HUES6 (cell line): ENCODE results near the gene RASAL2.

Source experiments
- H3K27ac ChIP-seq: 2 replicates; pipeline ENCODE4 v1.7.0; 2013; ENCODE audit warnings: low read depth, mild to moderate bottlenecking, low read length, inconsistent platforms
- H3K27me3 ChIP-seq: 2 replicates; pipeline ENCODE4 v1.6.1; 2013; ENCODE audit warnings: low read length; ENCODE audit not compliant: control insufficient read depth, insufficient read depth
- H3K36me3 ChIP-seq: 2 replicates; pipeline ENCODE4 v1.6.1; 2013; ENCODE audit warnings: low read length; ENCODE audit not compliant: control insufficient read depth, insufficient read depth
- H3K4me1 ChIP-seq: 2 replicates; pipeline ENCODE4 v1.6.1; 2013; ENCODE audit warnings: low read length; ENCODE audit not compliant: control insufficient read depth, insufficient read depth
- H3K4me3 ChIP-seq: 2 replicates; pipeline ENCODE4 v1.5.1; 2013; ENCODE audit warnings: low read depth, low read length
- H3K9ac ChIP-seq: one replicate; pipeline ENCODE4 v1.6.1; 2013; ENCODE audit warnings: mild to moderate bottlenecking, low read length
- H3K9me3 ChIP-seq: 2 replicates; pipeline ENCODE4 v1.6.1; 2013; ENCODE audit warnings: low read depth, low read length; ENCODE audit not compliant: control insufficient read depth, insufficient read depth

RASAL2 gene

GRCh38 chr1:178506669-178507068, 412.8 kb downstream of the RASAL2 start:
- Histone ChIP-seq H3K27me3 (no peaks in the 10 kb centered on the region), H3K27ac (no peak overlapping the region), H3K9ac (no peak overlapping the region), H3K4me1 (no peaks in the 10 kb centered on the region), H3K36me3 (no peaks in the 10 kb centered on the region), H3K9me3 (no peaks in the 10 kb centered on the region), H3K4me3 (no peak overlapping the region)

DNA sequence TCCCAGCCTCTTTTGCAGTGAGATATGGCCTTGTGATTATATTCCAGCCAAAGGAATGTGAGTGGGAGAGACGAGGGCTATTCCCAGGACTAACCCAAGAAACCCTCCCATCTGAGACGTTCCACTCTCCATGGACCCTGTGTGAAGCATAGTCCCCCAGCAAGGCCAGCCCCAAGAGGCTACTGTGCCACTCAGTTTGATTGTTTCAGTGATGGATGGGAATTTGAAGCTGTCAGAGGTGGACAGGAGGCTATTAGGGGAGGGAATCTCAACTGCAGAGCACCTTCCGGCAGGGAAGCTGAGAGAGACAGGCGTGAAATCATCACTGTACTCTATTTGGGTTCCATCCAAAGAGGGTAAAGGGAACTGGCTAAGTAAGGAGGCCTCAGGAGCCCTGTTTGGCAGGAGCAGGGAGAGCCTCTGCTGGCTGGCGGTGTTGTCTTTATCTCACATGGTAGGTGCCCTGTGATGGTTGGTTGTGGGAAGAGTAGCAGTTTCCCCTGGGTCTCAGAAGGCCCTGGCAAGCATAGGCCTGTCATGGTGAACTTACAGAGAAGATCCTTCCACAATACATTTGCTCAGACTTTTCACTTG, 415.6 kb downstream of the RASAL2 start:
- no peaks in the 10 kb centered on the region for H3K4me1 ChIP-seq
- no peak overlapping the region for H3K27ac ChIP-seq
- no peaks in the 10 kb centered on the region for H3K36me3 ChIP-seq
- H3K27me3 ChIP-seq = no peaks in the 10 kb centered on the region
- no peaks in the 10 kb centered on the region for H3K9me3 ChIP-seq
- no peak overlapping the region for H3K4me3 ChIP-seq
- no peak overlapping the region for H3K9ac ChIP-seq

GRCh38 chr1:178510155-178510554, 416.3 kb downstream of the RASAL2 start:
- H3K27ac ChIP-seq = no peak overlapping the region
- H3K9ac ChIP-seq = no peak overlapping the region
- no peak overlapping the region for H3K4me3 ChIP-seq
- no peaks in the 10 kb centered on the region for H3K36me3 ChIP-seq
- no peaks in the 10 kb centered on the region for H3K9me3 ChIP-seq
- H3K27me3 ChIP-seq = no peaks in the 10 kb centered on the region
- H3K4me1 ChIP-seq = no peaks in the 10 kb centered on the region

DNA sequence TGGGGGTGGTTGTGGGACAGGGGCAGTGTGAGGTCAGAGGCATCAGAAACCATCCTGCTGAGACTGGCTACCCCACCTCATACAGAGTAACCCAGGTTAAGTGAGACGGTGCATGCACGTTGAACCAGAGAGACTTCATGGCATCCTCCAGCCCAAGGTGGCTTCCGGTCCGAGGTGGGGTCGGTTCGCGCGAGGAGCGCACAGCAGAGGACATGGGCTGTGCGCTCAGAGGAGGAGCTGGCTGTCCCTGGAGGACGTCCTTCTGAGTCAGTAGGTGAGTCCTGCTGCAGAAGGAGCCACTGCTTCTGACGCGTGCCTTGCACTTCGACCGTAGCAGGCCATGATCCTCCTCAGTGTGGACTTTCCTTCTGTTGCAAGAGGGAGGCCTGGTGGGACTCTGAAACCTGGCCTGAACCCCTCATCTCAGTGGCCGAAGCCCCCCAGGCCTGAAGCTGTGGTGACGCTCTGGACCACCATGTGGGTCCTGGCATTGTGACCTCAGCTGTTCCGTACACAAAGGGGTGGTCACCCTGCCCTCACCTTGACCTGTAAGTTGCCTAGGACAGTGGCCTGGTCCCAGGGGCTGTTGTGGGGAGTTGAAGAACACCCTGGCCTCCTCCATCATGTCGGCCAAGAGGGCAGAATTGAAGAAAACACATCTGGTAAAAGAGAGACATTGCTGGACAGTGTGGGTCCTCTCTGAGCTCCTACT, 418.8 kb downstream of the RASAL2 start, which contains the start of gene TEX35:
Gene TEX35 (plus strand): TSS at position 544 of the 712 bp plus-strand sequence. CDS start 80 bp downstream, at position 624.
- Histone ChIP-seq H3K27me3 (no peaks in the 10 kb centered on the region), H3K4me1 (no peaks in the 10 kb centered on the region), H3K9me3 (no peaks in the 10 kb centered on the region), H3K9ac (no peak within 1 kb of the TSS), H3K4me3 (no peak within 1 kb of the TSS), H3K27ac (no peak within 1 kb of the TSS), H3K36me3 (no peaks in the 10 kb centered on the region)

DNA sequence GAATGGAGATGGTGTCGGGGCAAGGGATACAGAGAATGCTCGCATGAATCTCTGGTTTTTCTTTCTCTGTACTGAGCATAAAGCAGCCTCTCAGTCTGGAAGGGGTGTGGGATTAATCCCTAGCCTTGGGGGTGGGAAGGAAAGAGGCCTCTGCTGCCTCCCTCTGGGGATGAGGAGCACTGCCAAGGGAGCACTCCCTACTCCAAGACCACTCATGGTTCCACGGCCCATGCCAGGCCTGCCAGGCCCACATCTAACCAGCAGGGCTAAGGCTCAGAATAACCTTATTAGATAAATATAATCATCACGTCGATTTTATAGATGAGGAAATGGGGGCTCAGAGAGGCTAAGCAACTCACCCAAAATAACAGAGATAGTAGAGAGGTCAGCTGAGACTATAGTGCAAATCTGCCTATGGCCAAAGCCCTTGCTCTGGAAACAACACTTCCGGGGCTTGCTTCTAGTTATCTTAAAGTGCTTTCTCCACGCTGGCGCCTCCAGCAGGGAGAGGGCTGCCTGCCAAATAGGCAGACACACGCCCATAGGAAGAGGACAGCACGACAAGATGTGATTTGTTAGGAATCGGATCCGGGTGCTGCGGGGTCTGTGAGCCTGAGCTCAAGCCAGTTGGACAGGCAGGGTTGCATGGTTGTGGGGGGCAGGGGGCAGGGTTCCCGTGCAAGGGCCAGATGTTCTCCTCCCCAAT, 419.5 kb downstream of the RASAL2 start:
- no peaks in the 10 kb centered on the region for H3K27me3 ChIP-seq
- no peak overlapping the region for H3K27ac ChIP-seq
- H3K9me3 ChIP-seq = no peaks in the 10 kb centered on the region
- no peaks in the 10 kb centered on the region for H3K36me3 ChIP-seq
- no peaks in the 10 kb centered on the region for H3K4me1 ChIP-seq
- H3K9ac ChIP-seq = no peak overlapping the region
- H3K4me3 ChIP-seq = no peak overlapping the region

DNA sequence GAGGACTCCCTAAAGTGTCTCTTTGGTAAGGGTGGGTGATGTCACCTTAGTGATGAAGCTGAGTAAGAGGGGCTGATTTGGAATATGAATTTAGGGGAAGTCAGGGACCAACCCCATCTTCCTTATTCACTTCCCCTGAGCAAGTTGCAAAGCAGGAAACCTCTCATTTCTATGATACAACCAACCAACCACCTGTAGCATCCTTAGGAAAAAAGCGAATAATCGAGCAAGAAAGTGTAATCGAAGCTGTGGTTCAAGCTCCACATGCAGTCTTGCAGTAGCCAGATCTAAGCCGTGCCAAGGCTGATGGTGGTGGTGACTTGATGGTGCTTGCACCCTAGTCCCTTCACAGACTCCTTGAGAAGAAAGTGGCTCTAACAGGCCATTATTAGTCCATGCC, 422.2 kb downstream of the RASAL2 start:
- no peak overlapping the region for H3K4me3 ChIP-seq
- no peak overlapping the region for H3K9ac ChIP-seq
- H3K36me3 ChIP-seq = no peaks in the 10 kb centered on the region
- H3K4me1 ChIP-seq = no peaks in the 10 kb centered on the region
- no peaks in the 10 kb centered on the region for H3K9me3 ChIP-seq
- no peaks in the 10 kb centered on the region for H3K27me3 ChIP-seq
- H3K27ac ChIP-seq = no peak overlapping the region

GRCh38 chr1:178518894-178519293, 425.0 kb downstream of the RASAL2 start:
- no peaks in the 10 kb centered on the region for H3K36me3 ChIP-seq
- H3K4me3 ChIP-seq = no peak overlapping the region
- no peak overlapping the region for H3K9ac ChIP-seq
- no peaks in the 10 kb centered on the region for H3K9me3 ChIP-seq
- H3K27ac ChIP-seq = no peak overlapping the region
- no peaks in the 10 kb centered on the region for H3K4me1 ChIP-seq
- H3K27me3 ChIP-seq = no peaks in the 10 kb centered on the region

DNA sequence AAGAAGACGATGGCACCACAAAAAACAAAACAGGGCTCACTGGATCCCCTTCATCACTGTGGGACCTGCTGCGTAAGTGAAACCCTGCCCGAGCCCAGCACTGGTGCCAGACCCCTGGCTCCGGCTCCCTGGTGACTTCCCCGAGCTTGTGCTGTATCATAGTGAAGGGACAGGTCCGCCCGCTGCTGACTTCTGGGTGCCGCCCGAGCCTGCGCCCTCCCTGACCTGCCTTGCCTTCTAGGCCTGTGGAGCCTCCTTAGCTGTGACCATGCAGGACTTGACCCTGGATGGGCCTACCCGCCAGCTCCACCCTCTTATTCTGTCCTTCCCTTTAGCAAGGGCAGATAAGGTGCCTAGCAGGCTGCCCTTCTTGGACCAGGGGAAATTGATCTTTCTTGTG, 426.9 kb downstream of the RASAL2 start:
- no peak overlapping the region for H3K27ac ChIP-seq

DNA sequence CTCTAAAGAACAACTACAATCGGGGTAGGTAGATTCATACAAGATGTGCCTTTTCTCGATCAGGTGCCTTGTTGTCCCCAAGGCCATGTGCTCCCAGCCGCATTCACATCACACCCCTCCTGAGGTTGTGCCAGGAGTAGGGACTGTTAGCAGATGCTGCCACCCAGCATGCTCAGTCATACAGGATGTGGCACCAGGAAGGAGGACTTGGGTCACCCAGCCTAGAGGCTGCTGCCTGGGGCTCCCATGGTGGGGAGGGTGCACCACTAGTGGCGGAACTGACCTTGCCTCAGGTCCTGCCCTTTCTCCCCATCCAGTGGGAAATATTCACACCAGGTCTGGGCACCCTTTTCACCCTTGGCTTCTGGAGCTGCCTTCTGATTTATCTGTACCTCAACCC, 427.3 kb downstream of the RASAL2 start:
- H3K9me3 ChIP-seq = 0 out of 2 replicates have a peak, but pooled peaks cover 2% of the 10 kb centered on the region
- H3K36me3 ChIP-seq = no peaks in the 10 kb centered on the region
- no peaks in the 10 kb centered on the region for H3K27me3 ChIP-seq
- H3K27ac ChIP-seq = no peak overlapping the region
- H3K4me1 ChIP-seq = no peaks in the 10 kb centered on the region
- H3K4me3 ChIP-seq = no peak overlapping the region
- no peak overlapping the region for H3K9ac ChIP-seq

More for the DNA sequence above, 426.9 kb downstream of the RASAL2 start:
- Histone ChIP-seq H3K4me3 (no peak overlapping the region), H3K36me3 (no peaks in the 10 kb centered on the region), H3K9ac (no peak overlapping the region), H3K9me3 (0 out of 2 replicates have a peak, but pooled peaks cover 2% of the 10 kb centered on the region), H3K4me1 (no peaks in the 10 kb centered on the region), H3K27me3 (no peaks in the 10 kb centered on the region)

DNA sequence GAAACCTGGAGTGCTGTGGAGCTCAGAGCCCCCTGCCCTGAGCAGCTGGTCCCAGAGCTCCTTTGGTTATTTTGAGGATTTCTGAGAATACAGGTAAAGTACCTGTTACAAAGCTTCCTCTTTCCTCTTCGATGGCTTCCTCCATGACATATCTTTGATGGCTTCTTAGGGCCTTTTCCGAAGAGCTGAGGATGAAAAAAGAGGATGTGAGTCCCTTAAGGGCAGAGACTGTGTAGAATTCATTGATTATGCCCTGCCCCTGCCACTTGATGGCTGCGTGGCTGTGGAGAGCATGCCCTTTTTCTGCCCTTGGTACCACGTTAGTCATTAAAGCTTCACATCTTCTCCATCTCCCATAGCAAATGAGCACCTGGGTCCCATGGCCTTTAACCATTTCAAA, 433.2 kb downstream of the RASAL2 start:
- Histone ChIP-seq H3K9me3 (0 out of 2 replicates have a peak, but pooled peaks cover 2% of the 10 kb centered on the region), H3K9ac (no peak overlapping the region), H3K4me3 (no peak overlapping the region), H3K27me3 (no peaks in the 10 kb centered on the region), H3K4me1 (peaks cover 5% of the 10 kb centered on the region; the same call in 1 of the 2 replicates), H3K36me3 (no peaks in the 10 kb centered on the region), H3K27ac (no peak overlapping the region)
